K562 (cell line): ENCODE data around the gene CAPN5. TPM values are rescaled to one million over a fixed set of nuclear protein-coding genes. Genes with fewer than 3 reads are reported as not detected.

ENCODE experiments used
- ATAC-seq: fragments of 200-7000 bp; cut with Tn5 transposase; 3 replicates; pipeline ENCODE4 v1.9.1; 2020; ENCODE audit warnings: moderate library complexity
- BruUV-seq: library from RNA; stranded (reverse); fragments of 400-500 nt; replicated peaks from 2 replicates; lab custom pipeline; 2021; lab: Mats Ljungman, UMichigan
- CTCF ChIA-PET: fragments of 300-600 bp; formaldehyde crosslinking; extraction: SDS; loops from one replicate; lab custom pipeline; 2021; ENCODE audit warnings: low intra/inter-chr PET ratio; lab: Yijun Ruan, JAX
- POLR2A ChIA-PET: fragments of 300-600, 350-650 bp; sonication (Branson Sonifier 250); formaldehyde crosslinking; extraction: SDS; loops from one replicate; lab custom pipeline; 2021; ENCODE audit warnings: antibody characterized with exemption, inconsistent platforms; lab: Yijun Ruan, JAX
- DNase-seq, 4 experiments: peaks; one replicate each; pipeline versions ENCODE4 v3.0.0 to v3.0.0-alpha.2; 2011 to 2018; ENCODE audit warnings: low spot score in 3 of 4, mixed read lengths in 3 of 4; ENCODE audit errors: extremely low read depth in 1 of 4
- FAIRE-seq: peaks from 2 replicates; lab custom pipeline; 2011; peaks lifted over from hg19 to GRCh38; lab: Jason Lieb, UNC
- H2AFZ ChIP-seq: 2 replicates; pipeline ENCODE4 v1.6.0; 2011; ENCODE audit warnings: low read depth, low read length, control low read depth, inconsistent platforms
- H3K27ac ChIP-seq: fragments of 200-600 bp; 3 replicates; pipeline ENCODE4 v1.8.0; 2011; ENCODE audit warnings: low read depth, mild to moderate bottlenecking, control low read depth, inconsistent platforms, low read length, moderate library complexity, mixed read lengths; ENCODE audit errors: extremely low read depth
- H3K27me3 ChIP-seq, 2 experiments: fragments of 300-600 bp in 1 of 2; 2 replicates in 1 of 2; 3 replicates in 1 of 2; pipeline versions ENCODE4 v1.6.0 to v1.8.0; 2011; ENCODE audit warnings: inconsistent platforms in 2 of 2, low read length in 2 of 2, mild to moderate bottlenecking in 1 of 2, mixed read lengths in 1 of 2, moderate library complexity in 1 of 2; ENCODE audit not compliant: control insufficient read depth in 2 of 2, insufficient read depth in 2 of 2
- H3K36me3 ChIP-seq: fragments of 300-600 bp; 3 replicates; pipeline ENCODE4 v1.8.0; 2011; ENCODE audit warnings: mild to moderate bottlenecking, low read length, inconsistent platforms; ENCODE audit not compliant: control insufficient read depth, insufficient read depth
- H3K4me1 ChIP-seq, 2 experiments: fragments of 200-600 bp in 1 of 2; replicated peaks in 1 of 2; 2 replicates in 1 of 2; 3 replicates in 1 of 2; pipeline versions ENCODE4 v1.5.1 to v1.8.0; 2011; ENCODE audit warnings: inconsistent platforms in 2 of 2, low read length in 2 of 2, mild to moderate bottlenecking in 1 of 2, mixed read lengths in 1 of 2, moderate library complexity in 1 of 2; ENCODE audit not compliant: control insufficient read depth in 2 of 2, insufficient read depth in 2 of 2
- H3K4me2 ChIP-seq: 2 replicates; pipeline ENCODE4 v1.6.1; 2011; ENCODE audit warnings: low read length, control low read depth, inconsistent platforms, mixed read lengths; ENCODE audit not compliant: insufficient read depth
- H3K4me3 ChIP-seq: fragments of 200-600 bp; sonication (generic), shearing (Covaris generic); 2 replicates; pipeline ENCODE4 v1.5.1; 2016; ENCODE audit warnings: control low read depth, inconsistent platforms
- H3K79me2 ChIP-seq: fragments of 200-600 bp; 3 replicates; pipeline ENCODE4 v1.8.0; 2011; ENCODE audit warnings: low read length, inconsistent platforms; ENCODE audit not compliant: control insufficient read depth, insufficient read depth
- H3K9ac ChIP-seq, 2 experiments: 2 replicates each; pipeline versions ENCODE4 v1.6.0 to v1.6.1; 2011; ENCODE audit warnings: low read depth in 2 of 2, low read length in 2 of 2, control low read depth in 1 of 2, inconsistent platforms in 1 of 2, mild to moderate bottlenecking in 1 of 2, mixed read lengths in 1 of 2; ENCODE audit not compliant: insufficient read depth in 1 of 2
- H3K9me1 ChIP-seq: one replicate; pipeline ENCODE4 v1.6.0; 2011; ENCODE audit warnings: inconsistent platforms, mild to moderate bottlenecking, low read length, moderate library complexity; ENCODE audit not compliant: control insufficient read depth, insufficient read depth
- H3K9me3 ChIP-seq: replicated peaks from 2 replicates; pipeline ENCODE4 v1.5.1; 2011; ENCODE audit warnings: low read depth, low read length, inconsistent platforms; ENCODE audit not compliant: control insufficient read depth, insufficient read depth
- H4K20me1 ChIP-seq: replicated peaks from 2 replicates; pipeline ENCODE4 v1.6.1; 2011; ENCODE audit warnings: low read length, inconsistent platforms, mixed read lengths; ENCODE audit not compliant: control insufficient read depth, insufficient read depth
- ESRRA ChIP-seq: fragments of 450-650 bp; IDR thresholded peaks from 2 replicates; pipeline ENCODE4 v1.6.1; 2014; ENCODE audit warnings: low read depth, mild to moderate bottlenecking, moderate library complexity, borderline replicate concordance
- LCOR ChIP-seq: sonication (generic); formaldehyde crosslinking; IDR thresholded peaks from 2 replicates; pipeline ENCODE4 v1.8.0; 2022; ENCODE audit warnings: mild to moderate bottlenecking, missing genetic modification reagents
- RBM14 ChIP-seq: fragments of 200-400 bp; formaldehyde crosslinking; IDR thresholded peaks from 2 replicates; pipeline ENCODE4 v1.6.1; 2018; ENCODE audit warnings: low read depth, mild to moderate bottlenecking, low read length, moderate library complexity, borderline replicate concordance; ENCODE audit not compliant: insufficient read depth
- SAP30 ChIP-seq: fragments of 200-600 bp; sonication (generic); IDR thresholded peaks from 2 replicates; pipeline ENCODE4 v1.6.1; 2012; ENCODE audit warnings: borderline replicate concordance, low read depth, mild to moderate bottlenecking, moderate library complexity, low read length, control low read depth, inconsistent platforms; ENCODE audit not compliant: insufficient read depth, poor library complexity, severe bottlenecking
- SRSF9 ChIP-seq: fragments of 200-400 bp; formaldehyde crosslinking; IDR thresholded peaks from 2 replicates; pipeline ENCODE4 v1.6.1; 2017; ENCODE audit warnings: low read depth, low read length, borderline replicate concordance
- STAT5A ChIP-seq: IDR thresholded peaks from 2 replicates; pipeline ENCODE4 v1.6.1; 2012; ENCODE audit warnings: low read length, inconsistent platforms, borderline replicate concordance
- TAL1 ChIP-seq: fragments of 450-650 bp; IDR thresholded peaks from 2 replicates; pipeline ENCODE4 v1.6.1; 2016; ENCODE audit warnings: mild to moderate bottlenecking
- WGBS: fragments of 100-300 bp; shearing (Covaris generic); methylation state at CpG from one replicate; pipeline ENCODE4 v1.1.6; 2016; ENCODE audit warnings: low coverage, mixed read lengths; ENCODE audit not compliant: insufficient coverage; ENCODE audit errors: missing lambda C conversion rate; 5-methylcytosine and 5-hydroxymethylcytosine counted together
- in situ Hi-C: fragments of 300-500 bp; cut with MboI; formaldehyde crosslinking; loops from 4 replicates; pipeline ENCODE4 v1.15.0; 2018; ENCODE audit warnings: inconsistent platforms, mixed read lengths
- intact Hi-C: fragments of 100-400 bp; cut with micrococcal nuclease; formaldehyde crosslinking; loops from 2 replicates; pipeline ENCODE4 v1.14.2; 2022
- polyA plus RNA-seq, 8 experiments: library from polyadenylated mRNA; depleted of rRNA in 4 of 8; stranded (reverse) in 5 of 8; unstranded in 3 of 8; fragments of >200 nt; fragmentation: Nextera tagmentation in 2 of 8; fragmentation: Illumina TruSeq in 1 of 8; extraction: Ambion mirVana in 2 of 8; extraction: Trizol in 1 of 8; gene quantifications; 2 replicates each; pipeline versions ENCODE4 v1.2.1 to v1.2.3, GENCODE V29; 2011 to 2014; ENCODE audit warnings: inconsistent platforms in 1 of 8, missing spikeins in 1 of 8
- total RNA-seq, 7 experiments: library from RNA; depleted of rRNA in 6 of 7; stranded (reverse); fragments of >200 nt in 6 of 7; fragmentation: Illumina TruSeq in 2 of 7; extraction: Trizol in 2 of 7; gene quantifications; 2 replicates each; pipeline versions ENCODE4 v1.2.1 to v1.2.3, GENCODE V29; 2011 to 2021; ENCODE audit warnings: low replicate concordance in 1 of 7

The CAPN5 gene
- total and polyA plus RNA-seq, 9 of the 15 experiments (the other 6 are each of a cell fraction or from before 2014, with no cell fraction given) = 0.04 to 0.44 (median 0.14) TPM; not detected in 2

DNA sequence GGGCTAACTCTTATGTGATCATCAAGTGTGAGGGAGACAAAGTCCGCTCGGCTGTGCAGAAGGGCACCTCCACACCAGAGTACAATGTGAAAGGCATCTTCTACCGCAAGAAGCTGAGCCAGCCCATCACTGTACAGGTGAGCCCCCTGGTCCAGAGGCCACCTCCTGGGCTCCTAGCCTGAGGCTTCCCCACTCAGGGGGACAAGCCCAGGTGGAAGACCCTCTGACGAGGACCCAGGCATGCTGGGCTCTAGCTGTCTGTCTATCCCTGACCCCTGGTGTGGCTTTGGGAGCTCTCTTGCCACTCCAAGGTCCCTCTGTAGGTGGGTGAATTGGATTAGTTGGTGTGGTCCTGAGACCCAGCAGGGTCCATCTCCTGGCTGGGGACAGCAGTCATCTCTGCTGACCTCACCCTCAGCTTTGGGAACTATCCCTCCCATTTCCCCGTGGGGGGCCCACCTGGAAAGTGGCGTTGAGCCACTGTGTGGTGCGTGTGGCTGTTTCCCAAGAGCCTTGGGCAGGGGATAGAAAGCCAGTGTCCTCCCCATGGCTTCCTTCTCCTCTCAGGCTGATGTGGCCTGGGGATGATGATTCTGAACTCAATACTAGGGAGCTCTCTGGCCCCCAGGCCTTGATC is 55.9 kb downstream of the CAPN5 start:
- Histone ChIP-seq H3K27me3 (peaks cover 12 to 73% of the 10 kb centered on the region in 2 experiments; a peak in 4 of 5 replicates), H3K9me3 (no peaks in the 10 kb centered on the region), H3K36me3 (no peaks in the 10 kb centered on the region), H3K4me1 (peaks cover 0 to 14% of the 10 kb centered on the region in 2 experiments; a peak in 2 of 5 replicates), H3K79me2 (no peaks in the 10 kb centered on the region), H3K4me2 (no peak overlapping the region), H4K20me1 (peaks cover 6% of the 10 kb centered on the region), H3K27ac (no peak overlapping the region), H3K9me1 (no peaks in the 10 kb centered on the region), H3K4me3 (no peak overlapping the region), H3K9ac (no peak overlapping the region), H2AFZ (no peak overlapping the region)
- FAIRE-seq = no peak
- CTCF ChIA-PET = no interaction called here
- no TSS peak for BruUV-seq
- POLR2A ChIA-PET = interaction anchor here (1.1 kb wide), 1 partner anchor 68 kb away, joined by 3 read pairs; no protein-coding TSS in a partner anchor
- no peak for DNase-seq
- 2% methylated on average over 7 of the region's 7 CpGs for WGBS
- no peak for ATAC-seq
- TF ChIP-seq STAT5A = no peak
- no peak for TF ChIP-seq LCOR (CRISPR knock-in tag)
- TF ChIP-seq ESRRA = no peak
- no peak for TF ChIP-seq TAL1
- no peak for TF ChIP-seq RBM14
- no peak for TF ChIP-seq SAP30
- no peak for TF ChIP-seq SRSF9
- in situ Hi-C loops (no loop called here), intact Hi-C loops (no loop called here)
